IPS-15b (cell line): ENCODE data around the gene LIN28B.
"Not testable (repeated sequence)": the region's sequence is repeated elsewhere in the genome, so short reads cannot be mapped to it uniquely, and the experiment has no call there.

Source experiments
- H3K27me3 ChIP-seq: one replicate; pipeline ENCODE4 v1.6.1; 2013; ENCODE audit warnings: low read length; ENCODE audit not compliant: control insufficient read depth, insufficient read depth
- H3K36me3 ChIP-seq: one replicate; pipeline ENCODE4 v1.6.1; 2013; ENCODE audit warnings: low read length; ENCODE audit not compliant: control insufficient read depth, insufficient read depth
- H3K4me1 ChIP-seq: one replicate; pipeline ENCODE4 v1.6.1; 2013; ENCODE audit warnings: mild to moderate bottlenecking, low read length; ENCODE audit not compliant: control insufficient read depth, insufficient read depth
- H3K4me3 ChIP-seq: one replicate; pipeline ENCODE4 v1.5.1; 2013; ENCODE audit warnings: low read depth, low read length
- H3K9ac ChIP-seq: one replicate; pipeline ENCODE4 v1.6.1; 2013; ENCODE audit warnings: low read depth, mild to moderate bottlenecking, low read length
- H3K9me3 ChIP-seq: one replicate; pipeline ENCODE4 v1.6.1; 2013; ENCODE audit warnings: mild to moderate bottlenecking, low read length; ENCODE audit not compliant: control insufficient read depth, insufficient read depth

LIN28B gene

DNA sequence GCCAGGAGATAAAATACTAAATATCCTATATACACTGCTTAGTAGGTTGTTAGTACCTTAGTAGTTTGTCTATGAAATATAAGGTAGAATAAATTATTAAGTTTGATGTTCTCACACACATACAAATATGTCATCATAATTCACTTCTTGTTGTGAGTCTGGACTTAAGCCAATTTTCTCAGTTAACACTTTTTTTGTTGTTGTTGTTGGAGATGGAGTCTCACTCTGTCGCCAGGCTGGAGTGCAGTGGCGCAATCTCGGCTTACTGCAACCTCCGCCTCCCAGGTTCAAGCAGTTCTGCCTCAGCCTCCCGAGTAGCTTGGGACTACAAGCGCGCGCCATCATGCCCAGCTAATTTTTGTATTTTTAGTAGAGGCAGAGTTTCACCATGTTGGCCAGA, 119.5 kb downstream of the LIN28B start:
- H3K36me3 ChIP-seq, H3K4me1 ChIP-seq, H3K9ac ChIP-seq, H3K4me3 ChIP-seq, H3K27me3 ChIP-seq, H3K9me3 ChIP-seq: not testable (repeated sequence)

DNA sequence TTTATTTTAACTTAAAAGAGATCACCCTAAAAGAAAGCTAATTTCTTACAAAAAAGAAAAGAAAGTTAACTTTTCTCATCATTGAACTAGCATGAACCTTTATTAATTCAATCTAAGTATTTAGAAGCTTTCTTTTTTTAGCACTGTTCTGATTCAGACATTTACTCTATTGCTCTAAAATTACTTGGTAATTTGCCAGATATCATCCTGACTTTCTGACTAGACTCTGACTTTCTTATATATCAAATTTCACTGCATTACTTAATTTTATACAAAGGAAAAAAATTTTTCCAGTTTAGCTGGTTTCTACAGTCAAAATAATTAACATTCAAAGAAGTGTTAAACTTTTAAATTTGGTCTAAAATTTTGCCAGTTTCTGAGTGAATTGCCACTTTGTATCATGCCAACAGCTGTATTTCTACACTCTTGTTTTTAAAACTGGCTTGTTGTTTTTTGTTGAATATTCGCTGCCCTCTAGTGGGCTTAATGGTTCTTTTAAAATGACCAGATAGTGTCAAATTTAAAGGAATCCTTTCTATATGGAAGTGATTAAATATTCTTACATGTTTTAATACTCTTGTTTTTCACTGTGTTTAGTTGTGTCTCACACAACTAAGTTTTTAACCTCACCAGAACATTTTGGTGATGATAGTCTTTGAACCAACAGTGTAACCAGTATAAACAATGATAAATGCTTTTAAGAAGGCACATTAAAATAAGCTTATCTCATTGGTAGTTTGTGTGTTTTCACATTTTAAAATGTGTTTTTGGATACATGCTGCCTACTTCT, 120.9 kb downstream of the LIN28B start:
- Histone ChIP-seq H3K27me3 (no peaks in the 10 kb centered on the region), H3K9me3 (no peaks in the 10 kb centered on the region), H3K9ac (no peak overlapping the region), H3K4me3 (no peak overlapping the region), H3K36me3 (no peaks in the 10 kb centered on the region), H3K4me1 (no peaks in the 10 kb centered on the region)

DNA sequence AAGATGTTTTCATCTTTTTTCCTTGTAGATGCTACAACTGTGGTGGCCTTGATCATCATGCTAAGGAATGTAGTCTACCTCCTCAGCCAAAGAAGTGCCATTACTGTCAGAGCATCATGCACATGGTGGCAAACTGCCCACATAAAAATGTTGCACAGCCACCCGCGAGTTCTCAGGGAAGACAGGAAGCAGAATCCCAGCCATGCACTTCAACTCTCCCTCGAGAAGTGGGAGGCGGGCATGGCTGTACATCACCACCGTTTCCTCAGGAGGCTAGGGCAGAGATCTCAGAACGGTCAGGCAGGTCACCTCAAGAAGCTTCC, 121.4 kb downstream of the LIN28B start:
- Histone ChIP-seq H3K4me3 (no peak overlapping the region), H3K36me3 (no peaks in the 10 kb centered on the region), H3K9ac (no peak overlapping the region), H3K27me3 (no peaks in the 10 kb centered on the region), H3K4me1 (no peaks in the 10 kb centered on the region), H3K9me3 (no peaks in the 10 kb centered on the region)

DNA sequence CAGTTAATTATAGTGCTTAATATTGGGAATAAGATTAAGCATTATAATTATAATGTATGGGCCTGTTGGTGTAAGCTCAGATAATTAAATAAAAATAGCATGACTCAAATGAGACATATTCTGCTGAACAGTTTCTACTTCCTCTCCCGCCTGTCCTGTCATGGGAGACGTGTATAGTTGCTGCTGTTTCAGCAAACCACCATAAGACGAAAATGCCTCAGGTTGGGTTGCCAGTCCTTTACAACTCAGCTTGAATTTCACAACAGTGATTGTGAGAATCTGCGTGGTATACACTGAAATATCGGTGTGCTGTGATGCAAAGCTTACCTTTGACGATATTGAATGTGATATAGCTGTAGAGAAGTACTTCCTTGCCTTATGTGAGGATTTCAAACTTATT, 123.4 kb downstream of the LIN28B start:
- H3K9ac ChIP-seq, result no peak overlapping the region
- H3K27me3 ChIP-seq, result no peaks in the 10 kb centered on the region
- H3K4me3 ChIP-seq, result no peak overlapping the region
- H3K4me1 ChIP-seq, result no peaks in the 10 kb centered on the region
- H3K9me3 ChIP-seq, result no peaks in the 10 kb centered on the region
- H3K36me3 ChIP-seq, result no peaks in the 10 kb centered on the region

DNA sequence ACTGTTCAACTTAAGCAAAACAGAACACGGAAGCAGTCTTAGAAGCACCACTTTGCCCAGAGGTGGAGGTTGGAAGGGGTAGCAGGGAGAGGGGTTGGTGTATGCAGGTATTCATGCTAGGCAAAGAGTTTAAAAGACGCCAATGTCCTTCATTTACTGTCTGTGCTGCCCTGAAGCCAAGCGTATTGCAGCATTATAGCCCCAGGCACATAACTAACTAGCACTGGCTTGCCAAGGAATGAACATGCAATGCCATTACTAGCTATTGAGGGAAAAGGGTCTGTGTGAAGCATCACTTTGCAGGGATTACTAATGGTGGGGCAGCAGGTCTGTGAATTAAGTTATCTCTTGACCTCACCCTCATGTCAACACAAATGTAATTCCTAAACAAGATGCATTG, 124.8 kb downstream of the LIN28B start:
- not testable (repeated sequence) for H3K4me1 ChIP-seq, H3K9ac ChIP-seq, H3K9me3 ChIP-seq, H3K27me3 ChIP-seq, H3K4me3 ChIP-seq, H3K36me3 ChIP-seq

DNA sequence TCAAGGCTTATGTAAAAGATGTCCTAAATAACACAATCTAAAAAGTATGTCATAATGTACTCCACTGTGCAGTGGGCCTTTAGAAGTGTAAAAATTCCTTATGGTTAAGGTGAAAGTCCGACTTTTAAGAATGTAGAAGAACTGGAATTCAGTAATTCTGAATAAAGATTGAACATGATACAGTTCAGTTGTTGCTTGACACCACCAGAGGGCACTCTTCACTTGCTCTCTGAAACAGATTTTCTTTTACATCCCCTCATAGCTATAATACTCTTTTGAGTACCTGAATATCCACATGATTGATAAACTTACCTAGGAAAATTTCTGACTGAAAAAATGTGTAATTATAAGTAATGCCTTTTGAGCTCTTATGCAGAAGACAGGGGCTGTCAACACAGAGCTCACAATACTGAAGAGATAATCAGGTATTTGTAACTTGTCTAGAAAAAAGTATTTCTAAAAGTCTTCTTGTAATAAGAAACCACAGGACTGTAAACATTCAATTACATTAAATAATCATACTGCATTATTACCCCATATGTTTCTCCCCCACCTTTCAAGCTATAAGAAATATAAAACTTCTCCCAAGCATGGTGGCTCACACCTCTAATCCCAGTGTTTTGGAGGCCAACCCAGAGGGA, 130.8 kb downstream of the LIN28B start:
- H3K4me1 ChIP-seq, result no peaks in the 10 kb centered on the region
- H3K9me3 ChIP-seq, result no peaks in the 10 kb centered on the region
- H3K4me3 ChIP-seq, result no peak overlapping the region
- H3K36me3 ChIP-seq, result no peaks in the 10 kb centered on the region
- H3K27me3 ChIP-seq, result no peaks in the 10 kb centered on the region
- no peak overlapping the region for H3K9ac ChIP-seq

DNA sequence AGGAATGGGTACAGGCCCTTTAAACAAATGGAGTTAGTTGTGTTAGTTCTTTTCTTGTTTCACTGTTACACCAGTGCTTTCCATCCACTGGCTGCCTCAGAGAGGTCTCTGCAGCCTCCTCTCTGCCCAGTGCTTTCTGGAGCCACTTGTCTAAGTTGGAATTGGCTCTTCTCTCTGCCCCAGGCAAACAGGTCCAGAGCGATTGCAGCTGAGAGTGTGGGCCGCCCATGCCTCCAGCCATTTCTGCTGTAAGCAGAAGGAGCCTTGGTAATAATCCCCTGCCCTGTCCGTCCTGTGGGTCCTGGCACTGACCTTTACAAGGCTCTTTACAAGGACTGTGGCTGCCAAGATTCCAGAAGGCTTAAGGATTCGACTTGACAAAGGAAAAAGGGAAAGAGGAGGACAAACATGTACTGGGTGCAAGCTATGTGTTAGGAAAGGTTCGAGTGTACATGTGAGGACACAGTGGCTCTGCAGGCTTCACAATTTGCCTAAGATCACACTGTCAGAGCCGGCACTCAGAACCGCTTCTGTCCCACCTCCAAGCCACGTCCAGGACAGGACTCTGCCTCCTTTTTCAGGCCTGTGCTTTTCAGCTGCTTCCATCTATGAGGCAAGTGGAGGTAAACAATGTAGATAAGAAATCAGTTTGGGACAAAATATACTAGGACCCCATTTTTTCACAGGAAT, 134.4 kb downstream of the LIN28B start:
- H3K4me3 ChIP-seq, result no peak overlapping the region
- H3K9me3 ChIP-seq, result no peaks in the 10 kb centered on the region
- H3K27me3 ChIP-seq, result no peaks in the 10 kb centered on the region
- no peak overlapping the region for H3K9ac ChIP-seq
- H3K36me3 ChIP-seq, result no peaks in the 10 kb centered on the region
- no peaks in the 10 kb centered on the region for H3K4me1 ChIP-seq

DNA sequence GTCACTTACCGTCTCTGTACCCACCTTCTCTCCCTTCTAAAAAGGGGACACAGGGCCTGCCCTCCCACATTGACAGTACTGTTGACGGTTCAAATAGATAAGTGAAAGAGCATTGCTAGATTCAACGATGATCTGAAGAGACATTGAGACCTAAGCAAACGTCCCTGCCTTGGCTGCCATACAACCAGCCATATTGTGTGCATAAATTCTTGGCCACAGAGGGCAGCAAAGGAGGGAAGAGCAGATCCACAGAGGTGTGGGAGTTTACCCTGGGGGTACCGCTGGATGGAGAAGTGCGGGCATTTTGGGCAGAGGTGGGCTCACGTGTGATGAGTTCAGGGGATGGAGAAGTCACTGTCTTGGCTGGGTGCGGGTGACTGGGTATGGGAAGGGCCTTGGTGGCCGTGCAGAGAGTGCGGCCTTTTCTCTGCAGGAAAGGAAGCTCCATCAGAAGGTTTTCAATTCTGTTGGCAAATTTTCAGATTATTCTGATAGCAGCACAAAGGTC, 137.3 kb downstream of the LIN28B start:
- no peaks in the 10 kb centered on the region for H3K27me3 ChIP-seq
- H3K9me3 ChIP-seq, result no peaks in the 10 kb centered on the region
- H3K9ac ChIP-seq, result no peak overlapping the region
- H3K4me3 ChIP-seq, result no peak overlapping the region
- no peaks in the 10 kb centered on the region for H3K36me3 ChIP-seq
- H3K4me1 ChIP-seq, result no peaks in the 10 kb centered on the region

DNA sequence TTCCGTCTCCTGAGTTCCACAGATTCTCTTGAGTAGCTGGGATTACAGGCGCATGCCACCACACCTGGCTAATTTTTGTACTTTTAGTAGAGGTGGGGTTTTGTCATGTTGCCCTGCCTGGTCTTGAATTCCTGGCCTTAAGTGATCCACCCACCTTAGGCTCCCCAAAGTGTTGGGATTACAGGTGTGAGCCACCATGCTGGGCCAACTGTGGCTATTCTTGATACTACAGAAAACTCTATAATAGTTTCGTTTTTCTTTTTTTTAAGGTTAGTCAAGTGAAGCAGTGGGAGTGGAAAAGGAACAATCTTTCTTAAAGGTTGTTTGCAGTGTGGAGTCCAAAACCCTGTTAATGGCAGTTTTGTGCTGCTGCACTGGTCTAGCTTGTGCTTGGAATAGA, 138.2 kb downstream of the LIN28B start:
- no peaks in the 10 kb centered on the region for H3K36me3 ChIP-seq
- H3K9me3 ChIP-seq, result no peaks in the 10 kb centered on the region
- H3K4me3 ChIP-seq, result no peak overlapping the region
- no peaks in the 10 kb centered on the region for H3K4me1 ChIP-seq
- no peak overlapping the region for H3K9ac ChIP-seq
- no peaks in the 10 kb centered on the region for H3K27me3 ChIP-seq

DNA sequence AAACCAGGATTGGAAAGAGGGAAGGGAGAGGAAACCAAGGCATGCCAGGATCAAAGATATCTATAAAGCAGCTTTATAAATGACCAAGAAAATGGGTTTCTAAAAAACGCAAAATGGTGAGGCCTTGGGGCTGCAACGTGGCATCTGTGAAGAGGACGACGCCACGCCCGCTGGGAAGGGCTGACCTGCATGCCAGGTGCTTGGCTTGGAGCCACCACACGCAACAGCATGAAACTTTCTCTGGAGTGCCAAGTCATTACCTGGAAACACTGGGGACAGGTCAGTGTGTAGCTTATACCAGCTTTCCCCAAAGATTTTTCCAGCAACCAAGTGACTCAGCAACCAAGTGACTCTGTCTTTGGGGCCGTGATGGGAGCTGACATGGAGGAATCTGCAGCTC, 140.4 kb downstream of the LIN28B start:
- Histone ChIP-seq H3K36me3 (no peaks in the 10 kb centered on the region), H3K9me3 (no peaks in the 10 kb centered on the region), H3K4me1 (no peaks in the 10 kb centered on the region), H3K4me3 (no peak overlapping the region), H3K9ac (no peak overlapping the region), H3K27me3 (no peaks in the 10 kb centered on the region)

DNA sequence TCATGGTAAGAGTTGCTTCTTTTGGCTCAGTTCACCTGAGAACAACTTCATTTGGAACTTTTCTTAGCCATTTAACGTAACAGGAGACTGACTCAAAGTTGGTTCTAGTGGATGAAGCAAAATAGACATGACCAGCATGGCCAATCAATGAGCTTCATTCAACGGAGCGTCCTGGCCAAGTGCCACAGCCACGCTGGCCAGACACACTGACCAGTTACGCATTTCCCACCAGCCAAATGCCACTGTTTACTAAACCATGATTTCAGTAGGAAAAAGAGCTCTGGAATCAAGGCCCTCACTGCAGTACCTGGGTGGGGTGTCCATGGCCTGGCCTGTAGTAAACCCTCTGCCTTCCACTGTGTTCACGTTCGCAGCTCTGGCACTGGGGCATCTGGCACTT, 142.5 kb downstream of the LIN28B start:
- Histone ChIP-seq H3K36me3 (no peaks in the 10 kb centered on the region), H3K27me3 (no peaks in the 10 kb centered on the region), H3K9ac (no peak overlapping the region), H3K9me3 (no peaks in the 10 kb centered on the region), H3K4me3 (no peak overlapping the region), H3K4me1 (no peaks in the 10 kb centered on the region)

DNA sequence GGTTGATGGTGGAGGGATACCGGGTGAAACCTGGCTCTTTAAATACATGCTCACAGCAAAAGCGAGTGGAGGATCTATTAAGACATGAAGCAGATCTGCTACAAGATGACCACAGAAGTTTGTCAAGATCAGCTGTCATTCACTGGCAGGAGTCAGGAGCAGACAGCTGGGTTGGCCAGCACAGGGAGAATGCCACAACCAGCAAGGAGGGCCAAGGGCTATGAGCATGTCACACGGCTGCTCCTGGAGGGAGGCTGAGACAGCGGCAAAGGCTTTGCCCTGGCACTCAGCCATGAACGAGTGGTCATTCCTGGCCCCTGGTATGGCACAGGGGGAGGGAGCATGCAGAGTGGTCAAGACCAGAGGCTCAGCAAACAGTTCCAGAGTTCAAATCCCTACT, 145.3 kb downstream of the LIN28B start:
- no peak overlapping the region for H3K9ac ChIP-seq
- H3K27me3 ChIP-seq, result no peaks in the 10 kb centered on the region
- H3K4me3 ChIP-seq, result no peak overlapping the region
- no peaks in the 10 kb centered on the region for H3K9me3 ChIP-seq
- H3K36me3 ChIP-seq, result no peaks in the 10 kb centered on the region
- no peaks in the 10 kb centered on the region for H3K4me1 ChIP-seq
